Measurements from ENCODE around the gene VDAC1.

- TF ChIP-seq CTCF (IDR thresholded peaks at IDR 0.05 in 2 of 3, conservative IDR thresholded peaks at IDR 0.05 in 1 of 3; ENCODE audit: control insufficient read depth in 2 of 3, extremely low read depth in 1 of 3, insufficient read depth in 1 of 3, low read depth in 3 of 3, low read length in 3 of 3) (no peak), EED (IDR thresholded peaks at IDR 0.05; ENCODE audit: low read depth) (no peak), CEBPB (IDR thresholded peaks at IDR 0.05; ENCODE audit: borderline replicate concordance in 1 of 2, low read depth in 2 of 2, low read length in 2 of 2) (no peak), IKZF1 (conservative IDR thresholded peaks at IDR 0.05) (no peak)
- TF ChIP-seq, protein P1, sequence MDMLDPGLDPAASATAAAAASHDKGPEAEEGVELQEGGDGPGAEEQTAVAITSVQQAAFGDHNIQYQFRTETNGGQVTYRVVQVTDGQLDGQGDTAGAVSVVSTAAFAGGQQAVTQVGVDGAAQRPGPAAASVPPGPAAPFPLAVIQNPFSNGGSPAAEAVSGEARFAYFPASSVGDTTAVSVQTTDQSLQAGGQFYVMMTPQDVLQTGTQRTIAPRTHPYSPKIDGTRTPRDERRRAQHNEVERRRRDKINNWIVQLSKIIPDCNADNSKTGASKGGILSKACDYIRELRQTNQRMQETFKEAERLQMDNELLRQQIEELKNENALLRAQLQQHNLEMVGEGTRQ (IDR thresholded peaks at IDR 0.05; ENCODE audit: borderline replicate concordance, low read depth, low read length), result no peak
These were observed 9.4 kb downstream of the VDAC1 start for GRCh38 chr5:133995341-133995740.
